Smooth muscle cell (in vitro differentiated cells): Measurements from ENCODE around the gene OR2V1. TPM values are rescaled to one million over a fixed set of nuclear protein-coding genes. Genes with fewer than 3 reads are reported as not detected.

ENCODE experiments used
- DNase-seq: peaks from one replicate; lab custom pipeline; 2025; ENCODE audit not compliant: unreplicated experiment; lab: John Stamatoyannopoulos, UW
- H2AFZ ChIP-seq: fragments of 200-600 bp; sonication (generic); 2 replicates; pipeline ENCODE4 v1.6.0; 2016; ENCODE audit warnings: antibody characterized with exemption, low read depth, mild to moderate bottlenecking
- H3F3A ChIP-seq: fragments of 200-600 bp; sonication (generic); 2 replicates; pipeline ENCODE4 v1.6.0; 2017; ENCODE audit warnings: antibody characterized with exemption, low read depth
- H3K27ac ChIP-seq: fragments of 200-600 bp; sonication (generic); 2 replicates; pipeline ENCODE4 v1.5.1; 2016; ENCODE audit warnings: low read depth, mild to moderate bottlenecking
- H3K27me3 ChIP-seq: fragments of 200-600 bp; sonication (generic); 2 replicates; pipeline ENCODE4 v1.6.1; 2016; ENCODE audit warnings: low read depth, mild to moderate bottlenecking
- H3K36me3 ChIP-seq: fragments of 200-600 bp; sonication (generic); 2 replicates; pipeline ENCODE4 v1.5.1; 2016; ENCODE audit warnings: low read depth
- H3K4me1 ChIP-seq: fragments of 200-600 bp; sonication (generic); 2 replicates; pipeline ENCODE4 v1.5.1; 2016; ENCODE audit warnings: low read depth
- H3K4me2 ChIP-seq: fragments of 200-600 bp; sonication (generic); 2 replicates; pipeline ENCODE4 v1.6.0; 2016; ENCODE audit warnings: mild to moderate bottlenecking
- H3K4me3 ChIP-seq: fragments of 200-600 bp; sonication (generic); 2 replicates; pipeline ENCODE4 v1.5.1; 2016; ENCODE audit warnings: mild to moderate bottlenecking
- H3K79me2 ChIP-seq: fragments of 200-600 bp; sonication (generic); 2 replicates; pipeline ENCODE4 v1.6.0; 2016; ENCODE audit warnings: low read depth, mild to moderate bottlenecking
- H3K9ac ChIP-seq: fragments of 200-600 bp; sonication (generic); 2 replicates; pipeline ENCODE4 v1.6.0; 2016; ENCODE audit warnings: low read depth
- H3K9me3 ChIP-seq: fragments of 200-600 bp; sonication (generic); replicated peaks from 2 replicates; pipeline ENCODE4 v1.5.1; 2016; ENCODE audit warnings: low read depth
- H4K20me1 ChIP-seq: fragments of 200-600 bp; sonication (generic); 2 replicates; pipeline ENCODE4 v1.6.0; 2016; ENCODE audit warnings: low read depth
- CTCF ChIP-seq: fragments of 200-600 bp; sonication (generic); IDR thresholded peaks from 2 replicates; pipeline ENCODE4 v1.5.1; 2017; ENCODE audit warnings: borderline replicate concordance, mild to moderate bottlenecking, antibody characterized with exemption; ENCODE audit not compliant: insufficient read depth, poor library complexity, severe bottlenecking
- WGBS: methylation state at CpG from one replicate; pipeline ENCODE4 v1.1.7; 2016; ENCODE audit warnings: low lambda C conversion rate; 5-methylcytosine and 5-hydroxymethylcytosine counted together
- polyA plus RNA-seq: library from polyadenylated mRNA; unstranded; fragments of >200 nt; fragmentation: Nextera tagmentation; extraction: Ambion mirVana; gene quantifications from 2 replicates; pipeline ENCODE4 v1.2.1, GENCODE V29; 2016
- total RNA-seq: library from RNA; depleted of rRNA; stranded (reverse); fragments of >200 nt; gene quantifications from 2 replicates; pipeline ENCODE4 v1.2.3, GENCODE V29; 2014

OR2V1 gene
- total and polyA plus RNA-seq, 2 experiments from 2014 or later = not detected

GRCh38 chr5:181092428-181092827 lies 38.5 kb downstream of the OR2V1 start:
- TF ChIP-seq CTCF = no peak
- H3K79me2 ChIP-seq = no peaks in the 10 kb centered on the region
- H4K20me1 ChIP-seq = no peaks in the 10 kb centered on the region
- no peaks in the 10 kb centered on the region for H3K36me3 ChIP-seq
- H3F3A ChIP-seq = no peaks in the 10 kb centered on the region
- WGBS = 50% methylated on average over 7 of the region's 7 CpGs
- no peak overlapping the region for H3K4me2 ChIP-seq
- no peak overlapping the region for H3K27ac ChIP-seq
- H3K9me3 ChIP-seq = no peaks in the 10 kb centered on the region
- no peak overlapping the region for H3K9ac ChIP-seq
- no peak overlapping the region for H3K4me3 ChIP-seq
- no peak overlapping the region for H2AFZ ChIP-seq
- no peaks in the 10 kb centered on the region for H3K27me3 ChIP-seq
- no peaks in the 10 kb centered on the region for H3K4me1 ChIP-seq
- DNase-seq = no peak

- no peaks in the 10 kb centered on the region for H3K9me3 ChIP-seq
- H3K4me3 ChIP-seq = no peak overlapping the region
- H3K27ac ChIP-seq = no peak overlapping the region
- no peaks in the 10 kb centered on the region for H3K4me1 ChIP-seq
- no peak for DNase-seq
- peak; percentile 32 for TF ChIP-seq CTCF
- H3K79me2 ChIP-seq = no peaks in the 10 kb centered on the region
- H3K9ac ChIP-seq = no peak overlapping the region
- no peaks in the 10 kb centered on the region for H3K36me3 ChIP-seq
- no peaks in the 10 kb centered on the region for H4K20me1 ChIP-seq
- no peaks in the 10 kb centered on the region for H3F3A ChIP-seq
- no peak overlapping the region for H2AFZ ChIP-seq
- H3K27me3 ChIP-seq = peaks cover 30% of the 10 kb centered on the region
- H3K4me2 ChIP-seq = no peak overlapping the region
- WGBS = 19% methylated on average over 10 of the region's 10 CpGs
Observed at GRCh38 chr5:181088289-181088688, 42.7 kb downstream of the OR2V1 start.

GRCh38 chr5:181087309-181087708 lies 43.7 kb downstream of the OR2V1 start:
- WGBS = 90% methylated on average over 10 of the region's 10 CpGs
- H3K4me3 ChIP-seq = no peak overlapping the region
- H3K4me1 ChIP-seq = no peaks in the 10 kb centered on the region
- H4K20me1 ChIP-seq = no peaks in the 10 kb centered on the region
- H3K9ac ChIP-seq = no peak overlapping the region
- H3K27me3 ChIP-seq = peaks cover 30% of the 10 kb centered on the region
- no peak for DNase-seq
- H2AFZ ChIP-seq = no peak overlapping the region
- no peak overlapping the region for H3K27ac ChIP-seq
- H3F3A ChIP-seq = no peaks in the 10 kb centered on the region
- no peak overlapping the region for H3K4me2 ChIP-seq
- no peaks in the 10 kb centered on the region for H3K9me3 ChIP-seq
- no peaks in the 10 kb centered on the region for H3K36me3 ChIP-seq
- no peak for TF ChIP-seq CTCF
- H3K79me2 ChIP-seq = no peaks in the 10 kb centered on the region

- no peaks in the 10 kb centered on the region for H3K9me3 ChIP-seq
- H4K20me1 ChIP-seq = no peaks in the 10 kb centered on the region
- H3K9ac ChIP-seq = no peak overlapping the region
- H3K36me3 ChIP-seq = no peaks in the 10 kb centered on the region
- WGBS = 89% methylated on average over 7 of the region's 7 CpGs
- no peak overlapping the region for H3K27ac ChIP-seq
- H3F3A ChIP-seq = no peaks in the 10 kb centered on the region
- no peak overlapping the region for H3K4me2 ChIP-seq
- no peaks in the 10 kb centered on the region for H3K79me2 ChIP-seq
- no peak overlapping the region for H3K4me3 ChIP-seq
- H2AFZ ChIP-seq = no peak overlapping the region
- no peaks in the 10 kb centered on the region for H3K4me1 ChIP-seq
- no peak for DNase-seq
- TF ChIP-seq CTCF = no peak
- H3K27me3 ChIP-seq = peaks cover 35% of the 10 kb centered on the region
Observed at GRCh38 chr5:181086884-181087205, 44.1 kb downstream of the OR2V1 start.
